Duodenal mucosa (tissue), 2 donors: ENCODE measurements around the gene MAST4.

ENCODE experiments used
- H3K27ac ChIP-seq: one replicate; pipeline ENCODE4 v1.7.0; 2013; ENCODE audit warnings: low read depth, low read length
- H3K27me3 ChIP-seq, 2 donors: one replicate each; pipeline ENCODE4 v1.7.0; 2013; ENCODE audit warnings: low read length in 2 of 2, control low read depth in 1 of 2; ENCODE audit not compliant: insufficient read depth in 2 of 2, control insufficient read depth in 1 of 2
- H3K36me3 ChIP-seq, 2 donors: one replicate each; pipeline ENCODE4 v1.7.0; 2013; ENCODE audit warnings: low read length in 2 of 2, control low read depth in 1 of 2; ENCODE audit not compliant: insufficient read depth in 2 of 2, control insufficient read depth in 1 of 2
- H3K4me1 ChIP-seq, 2 donors: one replicate each; pipeline ENCODE4 v1.7.0; 2013; ENCODE audit warnings: low read length in 2 of 2, control low read depth in 1 of 2; ENCODE audit not compliant: insufficient read depth in 2 of 2, control insufficient read depth in 1 of 2
- H3K4me3 ChIP-seq, 2 donors: one replicate each; pipeline ENCODE4 v1.7.0; 2013; ENCODE audit warnings: low read length in 2 of 2, low read depth in 1 of 2
- H3K9ac ChIP-seq, 2 donors: one replicate each; pipeline ENCODE4 v1.7.0; 2013; ENCODE audit warnings: low read length in 2 of 2, low read depth in 1 of 2
- H3K9me3 ChIP-seq, 2 donors: one replicate each; pipeline ENCODE4 v1.7.0; 2013; ENCODE audit warnings: low read length in 2 of 2, control low read depth in 1 of 2; ENCODE audit not compliant: control insufficient read depth in 1 of 2

MAST4 gene

DNA sequence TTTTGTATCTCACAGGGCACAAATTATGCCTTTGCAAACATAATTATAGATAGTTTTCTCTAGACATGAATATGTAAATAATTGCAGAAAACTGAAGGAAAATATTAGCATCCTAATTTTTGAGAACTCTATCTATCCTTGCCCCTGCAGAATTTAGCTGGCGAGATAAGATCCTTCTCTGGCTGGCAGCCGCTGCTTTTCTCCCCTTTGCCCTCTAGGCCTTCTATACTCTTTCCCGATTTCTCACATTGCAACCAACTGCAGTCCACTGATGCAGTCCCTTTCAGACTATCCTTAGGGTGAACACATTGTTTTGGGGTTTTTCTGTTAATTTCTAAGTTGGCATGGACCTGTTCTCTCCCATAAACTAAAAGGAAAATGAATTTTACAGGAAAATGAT lies 509.1 kb downstream of the MAST4 start:
- Histone ChIP-seq H3K27me3 (no peaks in the 10 kb centered on the region), H3K9me3 (no peaks in the 10 kb centered on the region), H3K36me3 (peaks cover 2 to 22% of the 10 kb centered on the region in 2 donors), H3K4me3 (no peak overlapping the region), H3K27ac (no peak overlapping the region), H3K9ac (no peak overlapping the region), H3K4me1 (no peaks in the 10 kb centered on the region)

DNA sequence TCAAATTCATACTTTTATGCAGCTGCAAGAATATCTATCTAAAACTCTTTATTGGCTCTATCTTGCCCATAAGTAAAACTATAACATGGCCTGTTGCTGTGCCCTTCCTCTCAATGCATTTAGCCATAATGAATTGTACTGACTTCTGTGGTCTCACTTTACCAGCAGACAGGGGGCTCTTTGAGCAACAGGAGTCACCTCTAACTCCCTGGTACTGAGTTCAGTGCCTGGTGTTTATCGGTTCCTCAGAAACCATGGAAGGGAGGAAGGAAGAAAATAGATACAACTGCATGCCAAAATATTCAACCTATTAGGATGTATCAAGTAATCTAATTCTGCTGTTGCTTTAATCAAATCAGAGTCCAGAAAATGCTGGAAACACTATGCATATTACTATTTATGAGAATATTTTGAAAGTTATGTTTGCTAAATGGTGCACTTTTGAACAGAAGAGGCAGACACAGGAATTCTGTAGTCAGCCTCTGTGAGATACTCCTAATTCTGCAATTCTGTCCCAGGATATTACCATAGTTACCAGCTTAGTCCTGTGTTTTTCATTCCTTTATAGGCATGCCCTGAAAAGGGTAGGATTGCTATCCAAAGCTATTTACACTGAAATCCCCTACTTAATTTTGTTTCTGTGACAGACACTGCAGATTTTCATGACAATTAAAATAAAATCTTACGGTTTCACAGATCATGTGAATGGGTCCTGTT lies 510.6 kb downstream of the MAST4 start:
- H3K4me3 ChIP-seq, result no peak overlapping the region
- H3K27me3 ChIP-seq, result no peaks in the 10 kb centered on the region
- H3K4me1 ChIP-seq, result no peaks in the 10 kb centered on the region
- H3K9me3 ChIP-seq, result no peaks in the 10 kb centered on the region
- H3K27ac ChIP-seq, result no peak overlapping the region
- no peak overlapping the region for H3K9ac ChIP-seq
- H3K36me3 ChIP-seq, result peaks cover 5 to 14% of the 10 kb centered on the region in 2 donors

DNA sequence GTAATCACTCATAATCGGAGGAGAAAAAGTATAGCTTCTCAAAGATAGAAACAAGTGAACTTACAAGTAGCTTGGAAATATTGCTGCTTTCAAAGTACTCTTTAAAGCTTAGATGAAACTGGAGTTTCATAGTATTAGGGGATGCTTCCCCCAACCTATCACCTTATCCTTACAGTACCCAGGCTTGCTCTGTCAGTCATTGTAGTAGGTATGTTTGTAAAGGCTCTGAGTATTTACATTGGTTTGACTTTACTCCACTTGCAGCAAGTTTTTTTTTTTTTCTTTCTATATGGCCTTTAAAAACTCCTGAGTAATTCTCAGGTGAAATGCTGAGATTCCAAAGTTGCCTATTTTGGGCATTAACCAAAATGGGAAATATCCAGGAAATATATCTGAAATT lies 515.6 kb downstream of the MAST4 start:
- no peak overlapping the region for H3K9ac ChIP-seq
- H3K36me3 ChIP-seq, result peaks cover 4 to 10% of the 10 kb centered on the region in 2 donors
- no peaks in the 10 kb centered on the region for H3K27me3 ChIP-seq

GRCh38 chr5:67115246-67115645 lies 519.1 kb downstream of the MAST4 start:
- H3K4me3 ChIP-seq, result no peak overlapping the region
- peaks cover 4 to 13% of the 10 kb centered on the region in 2 donors for H3K36me3 ChIP-seq
- no peaks in the 10 kb centered on the region for H3K4me1 ChIP-seq
- no peaks in the 10 kb centered on the region for H3K27me3 ChIP-seq
- no peaks in the 10 kb centered on the region for H3K9me3 ChIP-seq
- H3K9ac ChIP-seq, result no peak overlapping the region
- no peak overlapping the region for H3K27ac ChIP-seq

More for the DNA sequence above, 515.6 kb downstream of the MAST4 start:
- no peaks in the 10 kb centered on the region for H3K9me3 ChIP-seq
- no peak overlapping the region for H3K27ac ChIP-seq
- no peaks in the 10 kb centered on the region for H3K4me1 ChIP-seq
- H3K4me3 ChIP-seq, result no peak overlapping the region

- Histone ChIP-seq H3K9me3 (no peaks in the 10 kb centered on the region), H3K27ac (no peak overlapping the region), H3K4me3 (no peak overlapping the region), H3K4me1 (no peaks in the 10 kb centered on the region), H3K36me3 (peaks cover 4 to 13% of the 10 kb centered on the region in 2 donors), H3K9ac (no peak overlapping the region), H3K27me3 (no peaks in the 10 kb centered on the region)
These were observed 519.6 kb downstream of the MAST4 start for GRCh38 chr5:67115817-67116216.

- Histone ChIP-seq H3K36me3 (peaks cover 0 to 10% of the 10 kb centered on the region in 2 donors), H3K27me3 (no peaks in the 10 kb centered on the region), H3K4me1 (no peaks in the 10 kb centered on the region), H3K9ac (no peak overlapping the region), H3K4me3 (no peak overlapping the region), H3K9me3 (no peaks in the 10 kb centered on the region), H3K27ac (no peak overlapping the region)
These were observed 521.9 kb downstream of the MAST4 start for GRCh38 chr5:67118050-67118620.

- Histone ChIP-seq H3K9ac (no peak overlapping the region), H3K9me3 (no peaks in the 10 kb centered on the region), H3K4me3 (no peak overlapping the region), H3K4me1 (no peaks in the 10 kb centered on the region), H3K36me3 (peaks cover 4 to 7% of the 10 kb centered on the region in 2 donors), H3K27me3 (no peaks in the 10 kb centered on the region), H3K27ac (no peak overlapping the region)
These were observed 522.8 kb downstream of the MAST4 start for GRCh38 chr5:67119010-67119409.

DNA sequence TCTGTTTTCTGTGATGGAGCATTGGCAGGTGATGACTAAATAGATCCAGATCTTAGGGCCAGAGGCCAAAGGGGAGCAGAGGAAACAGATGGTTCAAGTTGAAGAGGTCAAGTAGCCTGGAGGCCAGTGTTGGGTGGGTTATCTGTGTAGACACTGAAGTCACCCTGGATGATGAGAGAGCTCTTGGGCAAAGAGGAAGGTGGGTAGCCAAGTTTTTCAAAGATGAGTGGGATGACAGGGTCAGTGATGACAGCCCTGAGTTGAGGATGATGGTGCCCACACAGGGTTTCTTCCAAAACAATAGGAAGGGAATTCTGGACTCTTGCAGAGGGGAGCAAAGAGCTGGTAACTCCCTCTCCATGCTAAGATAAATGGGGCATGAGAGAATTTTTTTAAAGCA lies 523.8 kb downstream of the MAST4 start:
- Histone ChIP-seq H3K4me3 (no peak overlapping the region), H3K36me3 (peaks cover 3 to 4% of the 10 kb centered on the region in 2 donors), H3K9ac (no peak overlapping the region), H3K27ac (no peak overlapping the region), H3K27me3 (no peaks in the 10 kb centered on the region), H3K9me3 (no peaks in the 10 kb centered on the region), H3K4me1 (no peaks in the 10 kb centered on the region)

DNA sequence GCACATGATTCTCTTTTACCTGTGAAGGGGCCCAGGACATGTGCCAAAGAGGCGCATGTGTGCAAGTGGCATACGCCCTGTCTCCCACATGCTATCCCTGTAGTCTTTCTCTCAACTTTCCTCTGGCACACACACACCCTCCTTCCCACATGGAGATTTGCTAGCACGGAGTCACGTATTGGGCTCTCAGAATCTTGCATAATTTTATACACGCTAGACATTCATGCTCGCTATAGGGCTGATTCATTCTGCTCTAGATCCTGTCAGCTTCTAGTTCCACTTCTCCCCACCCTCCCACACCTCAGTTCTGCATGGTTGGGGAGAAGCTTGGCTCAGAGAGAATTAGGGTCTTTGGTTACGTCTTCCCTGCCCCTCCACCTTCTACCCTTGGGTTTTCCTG lies 527.6 kb downstream of the MAST4 start:
- Histone ChIP-seq H3K4me1 (no peaks in the 10 kb centered on the region), H3K9me3 (no peaks in the 10 kb centered on the region), H3K9ac (no peak overlapping the region), H3K27ac (no peak overlapping the region), H3K4me3 (no peak overlapping the region), H3K36me3 (peaks cover 3 to 4% of the 10 kb centered on the region in 2 donors), H3K27me3 (no peaks in the 10 kb centered on the region)

- no peak overlapping the region for H3K4me3 ChIP-seq
- H3K9ac ChIP-seq, result no peak overlapping the region
- H3K9me3 ChIP-seq, result no peaks in the 10 kb centered on the region
- H3K4me1 ChIP-seq, result no peaks in the 10 kb centered on the region
- peaks cover 0 to 4% of the 10 kb centered on the region in 2 donors for H3K36me3 ChIP-seq
- no peaks in the 10 kb centered on the region for H3K27me3 ChIP-seq
- H3K27ac ChIP-seq, result no peak overlapping the region
These were observed 528.4 kb downstream of the MAST4 start for GRCh38 chr5:67124556-67124955.
